Kidney glomerular epithelial cell (primary cell): Measurements from ENCODE around the gene CRLF1.
A peak's percentile ranks its signal among the peaks of the same experiment; 100 is the strongest.
"Not testable (repeated sequence)": the region's sequence is repeated elsewhere in the genome, so short reads cannot be mapped to it uniquely, and the experiment has no call there.

Experiments
- DNase-seq: peaks from one replicate; lab custom pipeline; 2025; lab: John Stamatoyannopoulos, UW

The CRLF1 gene

DNA sequence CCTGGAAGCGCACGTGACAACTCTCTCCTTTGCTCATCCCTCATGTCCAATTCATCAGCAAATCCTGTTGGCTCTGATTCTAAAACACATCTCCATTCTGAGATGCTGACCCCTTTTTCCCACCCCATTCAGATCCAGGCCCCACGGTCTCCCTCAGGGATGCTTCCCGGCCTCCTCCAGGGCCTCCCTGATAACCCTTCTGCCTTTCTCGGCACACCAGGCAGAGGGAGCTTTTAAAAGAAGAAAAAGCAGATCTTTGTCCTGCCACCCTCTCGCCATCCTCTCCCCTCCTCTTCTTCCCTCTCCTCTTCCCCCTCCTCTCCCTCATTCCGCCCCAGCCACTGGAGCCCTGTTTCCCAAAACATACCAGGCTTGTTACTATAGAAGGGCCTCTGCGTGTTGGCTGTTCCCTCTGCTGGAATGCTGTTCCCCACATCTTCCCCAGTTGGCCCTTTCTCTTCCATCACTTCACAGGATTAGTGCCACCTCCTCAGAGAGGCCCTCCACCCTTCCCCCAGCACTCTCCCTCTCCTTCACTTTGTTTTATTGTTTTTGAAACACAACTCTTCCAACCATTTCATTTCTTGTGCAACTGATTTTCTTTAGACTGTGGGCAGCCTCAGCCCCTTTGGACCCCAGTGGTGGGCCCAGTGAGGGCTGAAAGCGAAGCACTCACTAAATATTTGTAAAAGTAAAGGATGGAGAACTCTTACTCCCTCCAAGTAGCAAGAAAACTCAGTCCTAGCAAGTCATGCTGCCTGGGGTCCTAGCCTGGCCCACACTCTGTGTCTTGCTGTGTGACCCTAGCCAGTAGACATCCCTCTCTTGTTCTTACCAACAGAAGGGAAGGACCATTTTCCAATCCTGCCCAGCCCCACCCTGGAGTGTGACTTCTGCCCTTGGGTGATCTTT is 2.5 kb upstream of the CRLF1 start:
- DNase-seq, result no peak

DNA sequence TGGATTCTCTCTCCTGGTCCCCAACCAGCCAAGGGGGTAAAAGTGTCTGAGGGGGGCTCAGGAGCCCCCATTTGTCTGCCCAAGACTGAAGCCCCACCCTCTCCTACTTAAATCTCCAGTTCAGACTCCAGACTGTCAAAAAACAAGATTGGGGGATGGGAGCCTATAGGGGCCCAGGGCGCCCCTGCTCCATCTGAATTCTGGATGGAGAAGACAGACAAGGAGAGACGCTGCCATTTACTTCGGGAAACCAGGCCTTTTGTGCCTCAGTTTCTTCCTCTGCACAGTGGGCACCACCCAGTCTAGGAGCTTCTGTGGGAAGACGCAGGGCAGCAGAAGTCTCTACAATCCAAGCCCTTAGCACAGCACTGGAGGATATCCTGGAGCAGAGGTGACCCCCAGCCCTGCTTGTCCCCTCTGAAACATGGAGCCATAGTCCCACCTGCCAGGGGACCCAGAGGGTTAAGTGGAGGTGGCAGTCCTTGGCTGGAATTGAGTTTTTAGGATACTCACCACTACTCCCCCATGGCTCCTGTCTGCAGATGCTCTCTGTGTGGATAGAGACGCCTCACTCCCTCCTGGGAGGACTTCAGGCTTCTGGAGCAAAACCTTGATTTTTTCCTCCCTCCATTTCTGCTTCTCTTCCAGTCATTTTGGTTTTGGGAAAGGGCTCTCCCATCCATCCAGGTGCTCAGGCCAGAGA is 1.7 kb upstream of the CRLF1 start:
- DNase-seq, result no peak

DNA sequence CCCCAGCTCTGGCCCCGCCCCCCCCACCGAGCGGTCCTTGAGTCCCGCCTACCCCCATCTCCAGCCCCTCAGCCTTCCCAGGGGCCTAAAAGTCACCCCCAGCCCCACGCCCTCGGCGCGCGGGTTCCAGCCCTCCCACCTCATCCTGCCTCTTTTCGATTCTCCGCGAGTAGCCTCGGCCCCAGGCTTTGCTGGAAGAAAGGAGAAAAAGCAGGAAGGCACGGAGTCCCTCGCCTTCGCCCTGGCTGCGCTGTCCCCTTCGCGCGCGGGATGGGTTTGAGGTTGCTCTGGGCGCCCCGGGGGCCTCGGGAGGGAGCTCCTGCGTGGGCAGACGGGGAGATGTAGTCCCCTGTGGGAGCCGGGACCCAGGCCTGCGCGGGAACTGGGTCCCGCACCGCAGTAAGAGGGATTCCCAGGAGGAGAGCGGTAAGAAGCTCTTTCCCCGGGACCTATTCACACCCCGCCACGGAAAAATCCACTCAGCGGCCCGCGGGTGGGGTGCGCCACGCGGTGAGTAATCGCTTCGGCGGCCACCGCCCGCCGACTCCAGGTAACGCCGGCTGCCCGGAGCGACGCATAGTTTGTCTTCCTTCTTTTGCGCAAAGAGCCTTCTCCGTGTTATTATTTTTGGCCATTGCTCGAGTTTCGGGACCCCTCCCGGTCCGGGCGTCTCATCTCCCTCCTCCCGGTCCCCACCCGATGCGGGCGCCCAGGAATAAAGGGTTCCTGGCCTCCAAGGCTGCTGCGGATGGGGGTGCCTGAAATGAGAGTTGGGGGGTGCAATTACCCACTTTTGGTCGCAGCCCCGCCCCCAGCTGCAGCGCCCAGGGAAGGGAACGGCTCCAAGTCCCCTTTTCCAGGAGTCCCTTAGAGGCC is 865 bp upstream of the CRLF1 start:
- DNase-seq, result no peak

DNA sequence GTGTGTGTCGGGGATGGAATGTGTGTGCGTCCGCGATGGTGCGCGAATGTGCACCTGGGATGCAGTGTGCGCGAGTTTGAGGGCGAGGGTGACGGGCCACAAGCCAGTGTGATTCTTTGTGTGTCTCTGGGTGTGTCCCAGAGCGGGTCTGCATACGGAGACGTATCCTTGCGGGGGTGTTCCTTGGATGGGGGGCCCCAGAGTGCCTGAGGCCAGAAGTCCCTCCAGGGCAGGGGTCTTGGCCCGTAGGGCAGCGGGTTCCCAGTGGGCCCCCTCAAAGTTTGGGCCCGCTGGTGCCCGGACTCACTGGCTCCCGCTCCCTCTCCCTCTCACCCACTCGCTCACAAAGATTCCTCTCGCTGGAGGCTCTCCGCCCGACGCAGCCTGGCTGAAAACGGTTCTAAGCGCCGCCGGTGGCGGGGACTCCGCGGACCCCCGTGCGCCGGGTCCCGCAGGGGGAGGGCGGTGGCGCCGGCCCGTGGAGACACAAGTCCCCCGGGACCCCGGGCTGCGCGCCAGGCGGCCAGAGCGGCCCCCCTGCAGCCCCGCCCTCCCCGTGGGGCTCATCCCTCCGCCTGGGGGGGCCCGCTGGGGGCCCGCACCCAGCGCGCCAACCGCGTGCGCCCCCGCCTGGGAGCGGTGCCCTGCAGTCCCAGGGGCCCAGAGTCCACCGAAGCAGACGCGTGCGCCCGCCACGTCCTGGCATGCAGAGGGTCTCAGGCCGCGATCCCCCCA is 886 bp downstream of the CRLF1 start:
- DNase-seq, result no peak

DNA sequence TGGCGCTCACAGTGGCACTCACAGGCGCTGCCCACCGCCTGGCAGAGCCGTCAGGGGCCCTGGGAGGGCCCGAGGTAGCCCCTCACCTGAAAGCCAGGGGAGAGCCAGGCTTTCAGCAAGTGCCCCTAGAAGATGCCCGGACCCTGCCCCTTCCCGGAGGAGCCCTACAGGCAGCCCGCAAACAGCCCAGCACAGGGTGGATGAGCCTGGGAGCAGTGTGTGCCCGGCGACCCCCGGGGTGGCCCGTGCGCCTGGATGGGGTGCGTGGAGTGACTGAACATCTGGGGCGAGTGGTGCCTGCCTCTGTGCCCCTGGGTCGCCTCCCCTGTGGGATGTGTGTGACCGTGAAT is 1.4 kb downstream of the CRLF1 start:
- no peak for DNase-seq

DNA sequence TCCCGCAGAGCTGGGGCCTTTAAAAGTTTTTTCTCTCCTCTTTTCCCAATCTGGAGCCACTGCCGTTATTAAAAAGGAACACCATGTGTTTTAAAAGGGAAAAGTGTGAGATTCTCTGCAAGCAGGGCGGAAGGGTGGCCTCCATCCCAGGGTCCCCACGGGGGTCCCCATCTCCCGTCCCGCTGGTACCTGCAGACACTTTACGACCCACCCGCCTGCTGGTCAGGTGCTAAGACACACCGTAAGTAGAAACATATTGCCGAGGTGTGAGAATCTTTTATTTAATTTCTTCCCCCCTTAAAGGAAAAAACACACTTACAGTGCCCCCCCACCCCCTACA is 1.8 kb downstream of the CRLF1 start:
- DNase-seq, result no peak

DNA sequence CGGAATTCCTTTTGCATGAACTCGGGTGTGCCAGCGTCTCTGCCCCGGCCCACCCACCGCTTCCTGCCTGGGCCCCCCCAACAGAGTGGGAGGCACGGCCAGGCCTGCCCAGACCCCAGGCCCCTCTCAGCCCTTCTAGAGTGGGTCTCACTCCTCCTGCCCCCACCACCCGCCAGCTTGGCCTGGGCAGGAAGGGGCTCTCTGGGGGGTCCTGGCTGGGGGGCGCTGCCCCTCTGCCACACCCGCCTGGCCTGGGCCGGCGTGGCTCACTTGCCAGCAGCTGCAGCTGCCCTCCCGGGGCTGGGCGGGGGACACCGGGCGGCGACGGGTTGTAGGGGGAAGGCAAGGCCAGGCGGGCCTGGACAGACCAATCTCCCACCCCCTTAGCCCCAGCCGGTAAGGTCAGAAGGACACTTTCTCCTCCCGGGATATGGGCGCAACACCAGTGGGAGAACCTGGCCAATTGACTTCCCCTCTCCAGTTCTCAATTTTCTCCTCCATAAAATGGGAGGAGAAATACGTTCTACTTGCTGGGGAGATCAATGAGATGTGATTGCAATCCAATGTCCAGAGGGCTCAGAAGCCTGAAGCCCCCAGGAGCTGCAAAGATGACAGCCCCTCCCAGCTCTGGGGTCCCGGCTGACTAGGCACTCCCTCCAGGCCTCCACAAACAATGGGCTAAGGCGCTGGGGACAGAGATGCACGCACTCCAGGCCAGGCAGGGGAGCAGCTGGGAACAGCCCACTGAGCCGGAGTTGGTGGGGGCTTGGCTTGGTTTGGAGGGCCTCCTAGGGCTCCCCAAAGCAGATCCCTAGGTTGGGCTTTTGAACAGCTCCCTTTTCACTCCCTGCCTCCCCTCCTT is 2.4 kb downstream of the CRLF1 start:
- DNase-seq, result no peak

DNA sequence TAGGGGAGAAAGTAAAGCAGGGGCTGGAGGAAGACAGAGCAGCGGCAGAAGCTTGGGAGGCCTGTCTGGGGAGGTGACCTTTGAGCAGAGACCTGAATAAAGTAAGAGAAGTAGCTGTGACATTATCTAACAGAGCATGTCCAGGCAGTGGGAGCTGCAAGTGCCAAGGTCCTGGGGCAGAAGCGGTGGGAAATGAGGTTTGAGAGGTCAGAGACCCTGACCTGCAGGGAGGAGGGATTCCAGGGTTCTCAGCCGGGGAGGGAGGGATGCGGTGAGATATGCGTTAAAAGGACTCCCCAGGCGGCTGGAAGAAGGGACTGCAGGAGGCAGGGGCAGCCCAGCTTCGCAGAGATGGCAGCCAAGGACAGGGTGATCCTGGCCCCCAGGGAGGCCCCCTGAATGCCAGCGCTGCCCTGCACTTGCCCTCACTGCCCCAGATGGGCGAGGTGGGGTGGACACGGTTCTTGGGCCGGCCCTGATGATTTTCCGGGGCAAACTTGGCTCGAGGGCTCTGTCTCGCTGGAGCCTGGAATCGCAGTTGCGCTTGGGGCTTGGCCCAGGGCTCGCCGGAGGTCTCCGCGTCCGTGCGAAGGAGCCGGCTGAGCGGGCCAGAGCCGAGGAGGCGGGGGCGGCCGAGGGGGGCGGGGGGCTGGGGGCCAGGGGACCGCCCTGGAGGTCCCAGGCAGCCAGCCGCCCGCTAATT is 3.2 kb downstream of the CRLF1 start:
- DNase-seq, result no peak

DNA sequence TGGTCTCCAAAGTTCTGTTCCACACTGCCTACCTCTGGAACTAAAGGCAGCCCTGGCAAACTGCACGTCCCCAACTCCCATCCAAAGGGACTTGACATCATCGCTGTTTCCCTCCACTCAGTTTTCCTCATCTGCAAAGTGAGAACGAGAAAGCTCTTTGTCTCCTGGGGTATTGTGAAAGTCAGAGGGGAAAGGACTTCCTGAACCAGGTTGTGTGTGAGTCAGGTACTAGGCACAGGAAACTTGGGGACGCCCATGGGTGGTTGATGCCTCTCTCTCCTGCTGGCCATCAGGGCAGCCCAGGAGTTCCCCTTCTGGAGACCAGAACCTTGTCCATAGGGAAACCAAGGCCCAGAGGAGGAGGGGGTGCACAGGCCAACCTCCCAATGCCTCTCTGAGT is 4.7 kb downstream of the CRLF1 start:
- no peak for DNase-seq

DNA sequence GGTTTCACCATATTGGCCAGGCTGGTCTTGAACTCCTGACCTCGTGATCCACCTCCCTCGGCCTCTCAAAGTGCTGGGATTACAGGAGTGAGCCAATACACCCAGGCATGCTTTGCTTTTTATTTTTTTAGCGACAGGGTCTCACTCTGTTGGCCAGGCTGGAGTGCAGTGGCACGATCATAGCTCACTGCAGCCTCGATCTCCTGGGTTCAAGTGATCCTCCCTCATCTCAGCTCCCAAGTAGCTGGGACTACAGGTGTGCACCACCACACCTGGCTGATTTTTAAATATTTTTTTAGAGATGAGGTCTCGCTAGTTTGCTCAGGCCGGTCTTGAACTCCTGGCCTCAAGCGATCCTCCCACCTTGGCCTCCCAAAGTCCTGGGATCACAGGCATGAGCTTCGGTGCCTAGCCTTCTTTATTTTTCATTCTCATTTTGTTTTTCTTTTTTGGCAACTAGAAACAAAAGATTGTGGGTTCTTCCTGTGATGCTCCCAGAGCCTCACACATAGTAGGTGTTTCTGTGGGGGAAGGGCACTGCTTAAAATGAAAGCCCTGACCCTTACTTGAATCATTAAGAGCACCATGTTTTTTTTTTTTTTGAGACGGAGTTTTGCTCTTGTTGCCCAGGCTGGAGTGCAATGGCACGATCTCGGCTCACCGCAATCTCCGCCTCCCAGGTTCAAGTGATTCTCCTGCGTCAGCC is 5.8 kb downstream of the CRLF1 start:
- DNase-seq, result not testable (repeated sequence)

DNA sequence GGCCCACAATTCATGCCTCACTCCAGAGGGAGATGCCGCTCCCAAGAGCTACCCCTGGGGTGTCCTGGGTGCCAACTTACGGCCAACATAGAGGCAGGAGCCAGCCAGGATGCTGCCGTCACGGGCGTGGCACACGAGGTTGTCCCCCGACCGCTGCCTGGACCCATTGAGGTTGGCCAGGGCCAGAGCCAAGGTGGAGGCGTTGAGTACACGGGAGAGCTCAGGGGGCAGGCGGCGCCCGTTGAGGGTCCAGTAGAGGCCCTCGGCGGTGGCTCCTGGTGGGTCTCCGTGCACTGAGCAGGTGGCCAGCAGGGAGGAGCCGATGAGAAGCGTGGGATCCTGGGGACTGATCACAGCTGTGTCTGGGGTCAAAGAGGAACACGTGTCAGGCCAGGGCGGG is 7.1 kb downstream of the CRLF1 start:
- no peak for DNase-seq

DNA sequence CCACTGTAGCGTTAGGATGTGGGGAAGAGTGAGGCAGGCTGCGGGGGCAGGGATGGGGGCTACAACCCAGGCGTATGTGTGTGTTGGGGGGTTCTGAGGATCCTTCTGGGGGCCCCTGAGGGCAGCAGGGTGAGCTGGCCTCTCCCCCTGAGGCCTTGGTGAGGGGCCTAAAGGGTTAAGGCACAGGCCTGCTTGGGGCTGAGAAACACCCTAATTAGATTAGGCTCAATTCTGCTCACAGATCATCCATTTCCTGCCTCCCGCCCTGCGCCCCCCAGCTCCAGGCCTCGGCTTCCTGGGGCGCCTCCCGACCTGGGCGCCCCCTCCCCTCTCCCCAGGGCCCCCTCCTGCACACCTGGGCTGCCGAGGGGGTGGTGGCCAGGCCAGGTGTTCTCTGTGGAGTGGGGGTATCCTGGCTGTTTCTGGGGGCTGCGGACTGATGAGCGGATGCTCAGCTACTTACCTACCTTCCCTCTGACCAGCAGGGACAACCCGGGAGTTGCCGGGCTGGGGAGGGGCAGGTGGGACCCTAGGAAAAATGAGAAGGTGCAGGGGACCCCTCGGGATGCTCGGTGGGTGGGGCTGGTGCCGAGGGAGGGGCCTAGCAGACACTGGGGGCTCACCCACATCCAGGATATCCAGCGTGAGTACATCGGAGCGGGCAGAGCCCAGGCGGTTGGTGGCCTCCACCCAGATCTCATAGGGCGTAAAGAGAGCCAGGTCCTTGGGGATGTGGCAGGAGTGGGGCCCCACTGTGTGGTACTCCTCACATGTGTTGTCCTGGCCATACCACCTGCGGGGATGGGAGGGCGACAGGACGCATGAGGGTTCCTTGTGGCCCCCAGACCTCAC is 8.6 kb downstream of the CRLF1 start:
- DNase-seq, result no peak

DNA sequence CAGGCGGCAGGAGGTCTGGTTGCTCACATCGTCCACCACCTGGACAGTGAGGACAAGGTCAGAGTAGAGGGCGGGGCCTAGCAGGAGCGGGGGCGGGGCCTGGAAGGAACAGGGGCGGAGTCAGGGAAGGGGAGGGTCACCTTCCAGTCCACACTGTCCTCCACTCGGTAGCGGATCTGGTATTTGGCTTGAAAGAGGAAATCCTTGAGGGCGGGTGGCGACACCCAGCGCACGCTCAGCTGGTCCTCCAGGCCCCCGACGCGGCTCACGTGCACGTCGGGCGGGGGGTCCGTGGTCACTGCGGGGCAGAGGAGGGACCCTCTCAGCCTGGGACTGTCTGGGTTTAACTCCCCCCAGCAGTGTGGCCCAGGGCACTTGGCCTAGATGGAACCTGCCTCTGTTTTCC is 9.8 kb downstream of the CRLF1 start:
- no peak for DNase-seq

DNA sequence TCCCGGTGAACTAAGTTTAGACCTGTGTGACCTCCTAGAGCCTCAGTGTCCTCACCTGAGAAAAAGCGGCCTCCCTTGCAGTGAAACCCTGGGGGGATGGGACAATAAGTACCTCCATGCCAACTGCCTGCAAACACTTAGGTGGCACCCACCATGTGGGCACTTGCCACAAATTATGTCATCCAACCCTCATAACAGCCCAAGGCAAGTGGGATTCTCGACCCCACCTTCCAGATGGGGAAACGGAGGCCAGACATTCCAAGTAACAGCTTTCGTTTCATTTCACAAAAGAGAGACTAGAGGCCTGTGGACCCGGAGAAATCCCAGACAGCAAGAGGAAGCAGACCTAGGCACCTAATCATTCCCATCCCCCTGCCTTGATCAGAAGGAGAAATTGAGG is 11.1 kb downstream of the CRLF1 start:
- no peak for DNase-seq

DNA sequence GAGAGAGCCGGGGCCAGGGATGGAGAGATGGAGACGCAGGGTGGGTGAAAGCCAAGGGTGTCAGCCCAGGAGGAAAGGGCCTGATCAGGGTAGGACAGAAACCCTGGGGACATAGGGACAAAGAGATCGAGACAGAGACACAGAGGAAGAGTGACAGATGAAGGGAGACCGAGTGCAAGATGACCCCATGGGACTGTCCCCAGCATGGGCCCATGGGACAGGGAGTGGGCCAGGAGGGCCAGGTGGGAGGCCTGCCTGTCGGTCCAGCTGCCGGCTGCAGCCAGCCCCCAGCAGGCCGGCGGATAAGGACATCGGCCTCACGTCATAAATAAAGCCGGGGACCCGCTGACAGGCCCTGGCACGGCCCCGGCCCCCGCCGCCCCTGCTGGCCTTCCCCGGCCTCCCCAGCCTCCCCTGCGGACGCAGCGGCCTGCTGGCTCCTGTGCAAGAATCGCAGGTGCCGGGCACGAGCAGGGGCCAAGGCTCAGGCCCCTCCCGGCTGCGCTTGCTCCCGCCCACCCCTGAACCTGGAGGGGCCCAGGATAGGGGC is 11.7 kb downstream of the CRLF1 start:
- no peak for DNase-seq

DNA sequence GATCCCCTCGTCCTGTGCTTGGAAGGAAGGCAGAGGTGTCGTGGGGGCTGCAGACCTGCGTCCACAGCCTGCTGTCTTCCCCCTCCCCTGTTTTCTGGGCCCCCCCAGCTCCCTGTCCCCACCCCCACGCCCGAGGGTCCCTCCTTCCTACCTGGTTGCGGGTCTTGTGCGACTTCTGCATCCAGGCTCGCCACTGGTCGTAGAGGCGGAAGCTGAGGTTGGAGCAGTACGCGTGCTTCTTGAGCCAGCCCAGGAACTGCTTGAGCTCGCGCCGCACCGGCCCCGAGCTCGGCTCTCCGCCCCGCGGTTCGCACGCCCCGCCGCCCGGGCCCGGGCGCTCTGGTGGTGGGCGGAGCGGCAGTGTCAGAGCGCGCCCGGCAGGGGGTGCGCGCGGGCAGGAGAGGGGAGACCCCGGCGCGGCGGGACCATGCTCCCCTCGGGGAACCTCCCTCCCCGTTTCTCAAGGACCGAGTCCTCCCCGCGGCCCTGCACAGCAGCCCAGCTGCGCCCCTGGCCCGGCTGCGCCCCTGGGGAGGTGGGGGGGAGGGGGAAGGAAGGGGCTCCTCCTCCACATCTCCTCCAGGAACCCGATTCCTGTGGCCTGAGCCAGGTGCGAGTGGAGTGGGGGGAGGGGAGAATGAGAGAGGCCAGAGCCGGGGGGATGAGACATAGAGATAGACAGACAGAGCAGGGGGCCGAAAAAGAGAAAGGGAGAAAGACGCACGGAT is 12.3 kb downstream of the CRLF1 start:
- peak; percentile 52 for DNase-seq

DNA sequence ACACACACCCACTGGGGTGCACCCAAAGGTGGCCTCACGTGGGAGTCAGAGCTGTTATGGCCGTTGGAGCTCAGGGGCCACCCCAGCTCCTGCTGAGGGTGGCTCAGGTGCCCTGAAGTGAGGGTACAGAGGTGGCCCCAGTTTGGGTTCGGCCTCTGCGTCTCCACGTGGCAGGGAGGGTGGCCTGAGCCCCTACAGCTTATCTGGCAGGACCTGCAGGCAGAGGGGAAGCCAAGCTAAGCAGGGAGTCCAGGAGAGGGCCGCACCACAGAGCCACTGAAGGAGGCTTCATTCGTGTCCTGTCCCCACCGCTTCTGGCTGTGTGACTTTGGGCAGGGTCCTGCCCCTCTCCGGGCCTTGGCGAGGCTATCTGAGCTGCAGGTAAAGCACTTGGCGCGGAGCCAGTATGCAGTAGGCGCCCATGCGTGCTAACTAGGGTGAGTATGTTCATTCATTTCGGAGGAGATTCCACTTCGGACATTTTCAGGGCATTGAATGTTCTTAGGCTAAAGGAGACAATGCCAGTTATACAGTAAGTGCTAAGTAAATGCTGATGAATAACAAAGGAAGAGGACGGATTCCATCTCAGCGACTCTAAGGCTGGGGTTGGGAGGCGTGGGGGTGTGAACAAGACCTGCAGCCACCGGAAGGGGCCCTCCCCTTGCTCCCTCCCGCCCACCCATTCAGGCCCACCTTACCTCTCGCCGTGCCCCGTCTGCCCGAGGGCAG is 13.1 kb downstream of the CRLF1 start:
- DNase-seq, result no peak
